Measurements from ENCODE around the gene CD55.

- TF ChIP-seq CTCF (IDR thresholded peaks at IDR 0.05) = no peak
- no peak for TF ChIP-seq POLR2A (IDR thresholded peaks at IDR 0.05)
Observed at GRCh38 chr1:207344221-207344620, 22.7 kb downstream of the CD55 start.
